GM19193 (cell line): ENCODE data around the gene GATA1.

Source experiments
- POLR2A ChIP-seq: IDR thresholded peaks from 4 replicates; pipeline ENCODE4 v1.6.1; 2011; ENCODE audit not compliant: insufficient read depth, insufficient read length; ENCODE audit errors: extremely low read depth

GATA1 gene

DNA sequence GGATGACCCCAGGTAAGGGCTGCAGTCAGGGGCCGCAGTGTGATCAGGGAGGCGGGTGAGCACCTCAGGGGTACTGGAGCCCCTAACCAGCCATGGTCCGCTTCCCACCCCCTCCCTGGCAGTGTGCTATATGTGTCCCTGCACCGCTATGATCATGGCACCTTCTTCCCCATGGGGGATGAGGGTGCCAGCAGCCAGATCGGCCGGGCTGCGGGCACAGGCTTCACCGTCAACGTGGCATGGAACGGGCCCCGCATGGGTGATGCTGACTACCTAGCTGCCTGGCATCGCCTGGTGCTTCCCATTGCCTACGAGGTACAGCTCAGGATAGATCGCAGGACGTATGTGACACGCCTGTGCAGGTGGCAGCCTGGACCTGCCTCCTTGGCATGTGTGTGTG lies 31.7 kb downstream of the GATA1 start:
- no peak for TF ChIP-seq POLR2A

- TF ChIP-seq POLR2A: no peak
Observed at GRCh38 chrX:48818866-48819265, 32.5 kb downstream of the GATA1 start.

DNA sequence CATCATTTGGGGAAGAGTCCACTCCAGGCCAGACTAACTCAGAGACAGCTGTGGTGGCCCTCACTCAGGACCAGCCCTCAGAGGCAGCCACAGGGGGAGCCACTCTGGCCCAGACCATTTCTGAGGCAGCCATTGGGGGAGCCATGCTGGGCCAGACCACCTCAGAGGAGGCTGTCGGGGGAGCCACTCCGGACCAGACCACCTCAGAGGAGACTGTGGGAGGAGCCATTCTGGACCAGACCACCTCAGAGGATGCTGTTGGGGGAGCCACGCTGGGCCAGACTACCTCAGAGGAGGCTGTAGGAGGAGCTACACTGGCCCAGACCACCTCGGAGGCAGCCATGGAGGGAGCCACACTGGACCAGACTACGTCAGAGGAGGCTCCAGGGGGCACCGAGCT lies 36.7 kb downstream of the GATA1 start:
- TF ChIP-seq POLR2A: no peak

DNA sequence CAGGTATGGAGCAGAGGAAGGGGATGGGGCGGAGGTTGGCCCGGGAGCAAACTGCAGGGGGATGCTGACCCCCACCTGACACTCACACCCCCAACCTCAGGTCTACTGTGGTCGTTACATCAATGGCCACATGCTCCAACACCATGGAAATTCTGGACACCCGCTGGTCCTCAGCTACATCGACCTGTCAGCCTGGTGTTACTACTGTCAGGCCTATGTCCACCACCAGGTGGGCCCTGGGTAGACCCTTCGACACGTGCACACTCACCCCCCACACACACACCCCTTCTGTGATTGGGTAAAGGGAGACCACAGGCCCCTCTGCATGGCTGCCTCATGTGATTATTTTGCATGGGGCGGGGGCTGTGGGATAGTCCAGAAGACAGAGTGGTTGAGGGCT lies 37.7 kb downstream of the GATA1 start:
- TF ChIP-seq POLR2A: no peak

DNA sequence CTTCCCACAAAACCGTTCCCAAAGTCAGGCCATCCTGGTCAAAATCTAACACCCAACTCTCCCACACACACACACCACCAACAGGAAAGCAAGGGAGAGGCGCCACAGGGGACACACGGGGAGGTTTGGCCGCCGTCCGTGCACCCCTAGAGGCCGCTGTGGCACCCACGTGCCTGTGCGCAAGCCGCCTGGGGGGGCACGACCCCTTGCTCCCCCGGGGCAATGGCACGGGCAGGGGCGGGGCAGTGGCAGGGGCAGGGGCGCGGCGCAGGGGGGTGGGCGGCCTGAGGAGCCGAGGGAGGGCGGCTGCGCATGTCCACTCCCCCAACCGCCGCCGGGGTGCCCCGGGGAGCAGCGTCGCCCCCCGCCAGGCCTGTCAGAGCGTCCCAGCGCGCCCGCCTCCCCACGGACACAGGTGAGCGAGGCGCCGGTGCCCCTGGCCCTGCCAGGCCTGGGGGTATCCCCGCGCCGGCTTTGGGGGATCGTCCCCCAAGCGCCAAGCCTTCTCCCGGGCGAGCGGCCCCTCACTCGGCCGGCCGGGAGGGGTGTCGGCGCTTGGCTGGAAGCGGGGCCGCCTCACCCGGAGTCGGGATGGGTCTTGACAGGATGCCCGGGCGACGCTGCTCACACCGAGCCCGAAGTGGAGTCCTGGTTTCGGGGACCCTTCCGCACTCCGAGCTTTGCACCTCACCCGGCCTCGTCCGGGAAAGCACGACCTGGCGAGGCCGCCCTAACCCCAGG lies 39.9 kb downstream of the GATA1 start, which contains the start of gene ERAS:
Gene ERAS, plus strand, starts transcription at position 379 of the 741 bp plus-strand sequence. CDS start 2,611 bp downstream, outside the sequence.
- no peak for TF ChIP-seq POLR2A

GRCh38 chrX:48826876-48827653 lies 40.7 kb downstream of the GATA1 start:
- TF ChIP-seq POLR2A: no peak

DNA sequence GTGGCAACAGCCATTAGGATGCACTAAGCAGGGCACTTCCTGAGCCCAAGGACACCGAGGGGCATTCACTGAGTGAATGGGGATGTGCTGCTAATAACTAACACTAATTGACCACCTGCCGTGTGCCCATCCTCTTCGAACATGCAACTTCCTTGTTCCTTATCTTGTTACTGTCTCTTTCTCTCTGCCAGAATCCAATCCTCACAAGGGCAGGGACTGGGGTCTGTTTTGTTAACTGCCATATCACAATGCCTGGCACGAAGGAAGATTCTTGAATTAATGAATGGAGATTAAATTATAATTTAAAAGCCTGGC lies 41.2 kb downstream of the GATA1 start:
- TF ChIP-seq POLR2A: no peak

- TF ChIP-seq POLR2A: no peak
Observed at GRCh38 chrX:48829016-48829735, 42.8 kb downstream of the GATA1 start.

DNA sequence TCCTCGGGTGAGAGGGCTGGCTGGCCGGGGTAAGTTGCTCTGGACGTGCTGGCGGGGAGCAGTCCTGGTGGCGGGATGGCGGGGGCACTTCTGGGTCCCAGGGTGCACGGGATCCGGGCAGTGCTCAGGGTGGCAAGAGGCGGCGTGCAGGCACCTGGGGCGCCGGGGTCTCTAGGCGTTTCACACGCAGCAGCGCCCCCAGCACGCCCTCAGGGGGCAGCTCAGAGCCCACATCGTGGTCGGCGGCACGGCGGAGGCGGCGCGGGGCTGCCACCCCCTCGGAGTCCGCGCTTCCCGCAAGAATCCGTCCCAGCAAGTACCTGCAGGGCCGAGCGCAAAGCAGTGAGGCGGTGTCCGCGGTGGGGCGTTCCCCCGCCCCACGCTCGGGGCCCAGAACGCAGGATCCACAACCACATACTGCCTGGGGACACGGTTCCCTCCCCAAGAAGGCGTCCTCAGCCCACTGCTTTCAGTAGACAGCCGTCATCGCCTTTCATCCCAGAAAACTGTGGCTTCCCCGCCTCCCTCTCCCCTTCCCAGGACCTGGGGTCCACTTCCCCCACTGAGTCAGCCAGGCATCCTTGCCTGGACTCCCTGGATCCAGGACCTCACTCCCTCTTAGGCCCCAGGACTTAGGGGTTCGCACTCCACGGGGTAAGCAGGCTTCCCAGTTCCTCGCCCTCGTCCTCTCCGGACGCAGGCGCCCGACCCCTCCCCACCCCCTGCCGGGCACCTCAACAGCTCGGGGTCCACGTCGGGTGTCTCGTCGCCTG lies 44.9 kb downstream of the GATA1 start:
- no peak for TF ChIP-seq POLR2A

DNA sequence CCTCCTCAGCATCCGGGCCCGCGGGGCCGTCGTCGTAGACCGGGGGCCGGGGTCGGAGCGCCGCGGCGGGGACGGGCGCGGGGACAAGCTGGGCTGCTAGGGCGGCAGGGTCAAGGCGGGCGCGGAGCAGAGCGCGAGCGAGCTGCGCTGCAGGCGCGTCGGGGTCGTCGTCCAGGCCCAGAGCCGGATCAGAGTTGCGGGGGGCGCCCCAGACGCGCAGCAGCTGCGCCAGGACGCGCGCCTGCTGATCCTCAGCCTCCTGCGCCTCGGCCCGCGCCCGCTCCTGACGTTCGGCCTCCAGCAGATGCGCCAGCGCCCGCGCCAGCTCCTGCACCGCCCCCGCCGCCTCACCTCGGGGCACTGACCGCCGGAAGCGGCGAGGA lies 45.5 kb downstream of the GATA1 start:
- TF ChIP-seq POLR2A: no peak

DNA sequence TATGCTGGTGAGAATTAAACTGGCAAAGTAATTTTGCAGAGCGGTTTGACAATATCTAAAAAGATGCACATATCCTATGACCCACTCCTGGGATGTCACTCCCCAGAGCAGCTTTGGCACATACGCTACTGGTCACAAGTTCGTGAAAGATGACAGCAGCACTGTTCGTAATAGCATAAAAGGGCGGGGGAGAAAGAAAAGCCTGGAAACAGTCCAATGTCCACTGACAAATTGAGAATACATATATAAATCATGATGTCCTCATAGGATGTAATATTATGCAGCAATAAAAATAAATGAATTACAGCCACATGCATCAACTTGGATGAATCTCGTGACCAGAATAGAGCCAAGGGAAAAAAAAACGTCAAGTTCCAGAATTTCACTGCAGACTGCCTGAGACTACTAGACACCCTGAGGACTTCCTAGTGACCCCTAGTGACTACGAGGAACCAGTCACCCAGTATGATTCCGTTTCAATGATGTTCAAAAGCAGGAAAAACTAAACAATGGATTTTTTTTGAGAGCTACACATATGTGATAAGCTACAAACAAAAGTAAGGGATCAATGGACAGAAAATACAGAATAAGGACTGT lies 47.2 kb downstream of the GATA1 start:
- TF ChIP-seq POLR2A: no peak

DNA sequence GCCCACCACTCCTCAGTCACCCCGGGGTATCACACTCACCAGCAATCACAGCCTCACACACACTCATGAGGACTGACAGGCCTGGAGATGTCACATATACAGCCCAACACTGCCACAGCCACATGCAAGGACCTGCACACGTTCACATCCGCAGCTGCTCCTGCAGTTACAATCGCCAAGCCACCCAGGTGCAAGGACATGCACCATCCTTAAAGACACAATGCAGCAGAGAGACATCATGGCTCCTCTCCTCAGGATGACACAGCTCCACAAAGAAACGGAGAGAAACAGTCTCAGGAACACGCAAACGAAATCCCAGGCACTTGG lies 48.0 kb downstream of the GATA1 start:
- TF ChIP-seq POLR2A: no peak

GRCh38 chrX:48835524-48836329 lies 49.3 kb downstream of the GATA1 start, which contains the start of gene PCSK1N:
PCSK1N (minus strand) TSS chrX:48835610; CDS start chrX:48835532, 78 bp downstream.
- no peak for TF ChIP-seq POLR2A

- TF ChIP-seq POLR2A: no peak
Observed at GRCh38 chrX:48839686-48840085, 53.3 kb downstream of the GATA1 start.
